B cell (primary cell): Measurements from ENCODE around the gene RGS17.

Source experiments
- EZH2 ChIP-seq: IDR thresholded peaks from 2 replicates; pipeline ENCODE4 v1.6.1; 2012; ENCODE audit warnings: borderline replicate concordance, low read depth, mild to moderate bottlenecking, moderate library complexity, low read length; ENCODE audit not compliant: insufficient read depth, poor library complexity, severe bottlenecking
- TF ChIP-seq, protein P1 (sequence below): fragments of 200-600 bp; IDR thresholded peaks from one replicate; pipeline ENCODE4 v1.8.0; 2022; ENCODE audit warnings: antibody characterized with exemption, mild to moderate bottlenecking

- no peak for TF ChIP-seq EZH2
- TF ChIP-seq, protein P1, sequence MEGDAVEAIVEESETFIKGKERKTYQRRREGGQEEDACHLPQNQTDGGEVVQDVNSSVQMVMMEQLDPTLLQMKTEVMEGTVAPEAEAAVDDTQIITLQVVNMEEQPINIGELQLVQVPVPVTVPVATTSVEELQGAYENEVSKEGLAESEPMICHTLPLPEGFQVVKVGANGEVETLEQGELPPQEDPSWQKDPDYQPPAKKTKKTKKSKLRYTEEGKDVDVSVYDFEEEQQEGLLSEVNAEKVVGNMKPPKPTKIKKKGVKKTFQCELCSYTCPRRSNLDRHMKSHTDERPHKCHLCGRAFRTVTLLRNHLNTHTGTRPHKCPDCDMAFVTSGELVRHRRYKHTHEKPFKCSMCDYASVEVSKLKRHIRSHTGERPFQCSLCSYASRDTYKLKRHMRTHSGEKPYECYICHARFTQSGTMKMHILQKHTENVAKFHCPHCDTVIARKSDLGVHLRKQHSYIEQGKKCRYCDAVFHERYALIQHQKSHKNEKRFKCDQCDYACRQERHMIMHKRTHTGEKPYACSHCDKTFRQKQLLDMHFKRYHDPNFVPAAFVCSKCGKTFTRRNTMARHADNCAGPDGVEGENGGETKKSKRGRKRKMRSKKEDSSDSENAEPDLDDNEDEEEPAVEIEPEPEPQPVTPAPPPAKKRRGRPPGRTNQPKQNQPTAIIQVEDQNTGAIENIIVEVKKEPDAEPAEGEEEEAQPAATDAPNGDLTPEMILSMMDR = no peak
Observed at GRCh38 chr6:153081914-153082313, 49.2 kb downstream of the RGS17 start.
